Measurements from ENCODE around the gene ADCY2.

GRCh38 chr5:7852988-7853387 is 457.1 kb downstream of the ADCY2 start:
- TF ChIP-seq POLR2A (IDR thresholded peaks at IDR 0.05) (no peak), CTCF (IDR thresholded peaks at IDR 0.05) (no peak)
